ENCODE measurements around the gene RAB25. TPM values are rescaled to one million over a fixed set of nuclear protein-coding genes. Genes with fewer than 3 reads are reported as not detected.

The RAB25 gene
- total and polyA plus RNA-seq, 2 of the 13 experiments (the other 11 are each of a cell fraction or from before 2014, with no cell fraction given), result 0.20 to 0.22 TPM

DNA sequence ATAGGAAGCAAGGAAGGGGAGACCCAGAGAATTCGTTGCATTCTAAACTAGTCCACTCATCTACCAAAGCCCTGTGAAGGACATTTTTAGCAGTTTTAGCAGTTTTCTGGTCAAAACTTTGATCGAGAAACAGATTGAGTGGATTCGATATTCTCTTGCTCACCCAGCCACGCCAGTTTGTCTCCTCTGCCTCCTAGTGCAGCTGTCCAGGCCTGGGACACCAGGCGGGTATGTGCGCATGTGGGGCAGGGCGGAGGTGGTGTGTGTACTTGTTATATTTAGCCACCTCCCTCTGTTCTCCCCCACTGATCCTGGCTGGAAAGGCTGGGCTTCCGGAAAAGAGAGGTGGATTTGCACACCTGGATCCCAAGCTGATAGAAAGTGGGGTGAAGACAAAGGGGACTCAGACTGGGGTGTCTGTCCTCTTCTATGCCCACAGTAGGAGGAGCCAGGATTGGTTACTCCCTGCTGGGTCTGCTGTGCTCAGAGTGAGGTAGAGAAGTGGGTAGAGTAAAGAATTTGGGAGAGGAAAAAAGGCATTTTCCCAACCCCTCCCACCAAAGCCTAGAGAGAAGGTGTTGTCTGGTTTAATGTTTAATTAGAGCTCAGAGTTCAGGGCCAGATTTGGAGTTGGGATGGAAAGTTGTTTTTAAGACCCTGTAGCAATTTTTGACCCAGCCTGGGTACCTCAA, 57.4 kb downstream of the RAB25 start (continued):
- TF ChIP-seq, protein P1, sequence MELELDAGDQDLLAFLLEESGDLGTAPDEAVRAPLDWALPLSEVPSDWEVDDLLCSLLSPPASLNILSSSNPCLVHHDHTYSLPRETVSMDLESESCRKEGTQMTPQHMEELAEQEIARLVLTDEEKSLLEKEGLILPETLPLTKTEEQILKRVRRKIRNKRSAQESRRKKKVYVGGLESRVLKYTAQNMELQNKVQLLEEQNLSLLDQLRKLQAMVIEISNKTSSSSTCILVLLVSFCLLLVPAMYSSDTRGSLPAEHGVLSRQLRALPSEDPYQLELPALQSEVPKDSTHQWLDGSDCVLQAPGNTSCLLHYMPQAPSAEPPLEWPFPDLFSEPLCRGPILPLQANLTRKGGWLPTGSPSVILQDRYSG (CRISPR knock-in tag; IDR thresholded peaks at IDR 0.05), result no peak
- TF ChIP-seq ZNF501 (CRISPR knock-in tag; IDR thresholded peaks at IDR 0.05), result 0 out of 2 replicates have a peak, but pooled peaks have one; percentile 25
- no peak for TF ChIP-seq IRF2 (CRISPR knock-in tag; IDR thresholded peaks at IDR 0.05)
- TF ChIP-seq WIZ (CRISPR knock-in tag; IDR thresholded peaks at IDR 0.05), result no peak
- no peak for TF ChIP-seq RAD51 (IDR thresholded peaks at IDR 0.05; ENCODE audit: borderline replicate concordance)
- TF ChIP-seq TMF1 (CRISPR knock-in tag; IDR thresholded peaks at IDR 0.05; ENCODE audit: low read depth), result no peak
- no peak for TF ChIP-seq PHF20 (CRISPR knock-in tag; IDR thresholded peaks at IDR 0.05)
- no peak for TF ChIP-seq SALL2 (CRISPR knock-in tag; IDR thresholded peaks at IDR 0.05)
- TF ChIP-seq IKZF1 (IDR thresholded peaks at IDR 0.05), result no peak
- TF ChIP-seq MTF2 (CRISPR knock-in tag; IDR thresholded peaks at IDR 0.05; ENCODE audit: borderline replicate concordance), result no peak
- no peak for TF ChIP-seq CEBPB (IDR thresholded peaks at IDR 0.05; ENCODE audit: borderline replicate concordance, low read depth, low read length)
- no peak for TF ChIP-seq KDM3A (CRISPR knock-in tag; IDR thresholded peaks at IDR 0.05; ENCODE audit: low read depth)
- no peak for TF ChIP-seq KLF13 (CRISPR knock-in tag; IDR thresholded peaks at IDR 0.05)
- peak; percentile 61 for TF ChIP-seq MED1 (CRISPR knock-in tag; IDR thresholded peaks at IDR 0.05)
- TF ChIP-seq, protein P2, sequence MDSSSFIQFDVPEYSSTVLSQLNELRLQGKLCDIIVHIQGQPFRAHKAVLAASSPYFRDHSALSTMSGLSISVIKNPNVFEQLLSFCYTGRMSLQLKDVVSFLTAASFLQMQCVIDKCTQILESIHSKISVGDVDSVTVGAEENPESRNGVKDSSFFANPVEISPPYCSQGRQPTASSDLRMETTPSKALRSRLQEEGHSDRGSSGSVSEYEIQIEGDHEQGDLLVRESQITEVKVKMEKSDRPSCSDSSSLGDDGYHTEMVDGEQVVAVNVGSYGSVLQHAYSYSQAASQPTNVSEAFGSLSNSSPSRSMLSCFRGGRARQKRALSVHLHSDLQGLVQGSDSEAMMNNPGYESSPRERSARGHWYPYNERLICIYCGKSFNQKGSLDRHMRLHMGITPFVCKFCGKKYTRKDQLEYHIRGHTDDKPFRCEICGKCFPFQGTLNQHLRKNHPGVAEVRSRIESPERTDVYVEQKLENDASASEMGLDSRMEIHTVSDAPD (CRISPR knock-in tag; IDR thresholded peaks at IDR 0.05), result no peak; the same call in 1 of the 2 replicates
- TF ChIP-seq HNRNPLL (IDR thresholded peaks at IDR 0.05; ENCODE audit: low read depth, low read length, poor library complexity, severe bottlenecking), result no peak
- peak; percentile 57 for TF ChIP-seq MXD4 (CRISPR knock-in tag; IDR thresholded peaks at IDR 0.05)
- TF ChIP-seq ZNF746 (CRISPR knock-in tag; IDR thresholded peaks at IDR 0.05), result 0 out of 2 replicates have a peak, but pooled peaks have one; percentile 42
- TF ChIP-seq, protein P3, sequence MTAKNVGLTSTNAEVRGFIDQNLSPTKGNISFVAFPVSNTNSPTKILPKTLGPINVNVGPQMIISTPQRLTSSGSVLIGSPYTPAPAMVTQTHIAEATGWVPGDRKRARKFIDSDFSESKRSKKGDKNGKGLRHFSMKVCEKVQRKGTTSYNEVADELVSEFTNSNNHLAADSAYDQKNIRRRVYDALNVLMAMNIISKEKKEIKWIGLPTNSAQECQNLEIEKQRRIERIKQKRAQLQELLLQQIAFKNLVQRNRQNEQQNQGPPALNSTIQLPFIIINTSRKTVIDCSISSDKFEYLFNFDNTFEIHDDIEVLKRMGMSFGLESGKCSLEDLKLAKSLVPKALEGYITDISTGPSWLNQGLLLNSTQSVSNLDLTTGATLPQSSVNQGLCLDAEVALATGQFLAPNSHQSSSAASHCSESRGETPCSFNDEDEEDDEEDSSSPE (CRISPR knock-in tag; IDR thresholded peaks at IDR 0.05), result no peak
- peak; percentile 68 for TF ChIP-seq POLR2G (IDR thresholded peaks at IDR 0.05; ENCODE audit: low read depth, low read length)
- TF ChIP-seq NCOA2 (CRISPR knock-in tag; IDR thresholded peaks at IDR 0.05), result 0 out of 2 replicates have a peak, but pooled peaks have one; percentile 39
- peak; percentile 28; the same call in 1 of the 2 replicates for TF ChIP-seq ZNF768 (CRISPR knock-in tag; IDR thresholded peaks at IDR 0.05)
- TF ChIP-seq, protein P4, sequence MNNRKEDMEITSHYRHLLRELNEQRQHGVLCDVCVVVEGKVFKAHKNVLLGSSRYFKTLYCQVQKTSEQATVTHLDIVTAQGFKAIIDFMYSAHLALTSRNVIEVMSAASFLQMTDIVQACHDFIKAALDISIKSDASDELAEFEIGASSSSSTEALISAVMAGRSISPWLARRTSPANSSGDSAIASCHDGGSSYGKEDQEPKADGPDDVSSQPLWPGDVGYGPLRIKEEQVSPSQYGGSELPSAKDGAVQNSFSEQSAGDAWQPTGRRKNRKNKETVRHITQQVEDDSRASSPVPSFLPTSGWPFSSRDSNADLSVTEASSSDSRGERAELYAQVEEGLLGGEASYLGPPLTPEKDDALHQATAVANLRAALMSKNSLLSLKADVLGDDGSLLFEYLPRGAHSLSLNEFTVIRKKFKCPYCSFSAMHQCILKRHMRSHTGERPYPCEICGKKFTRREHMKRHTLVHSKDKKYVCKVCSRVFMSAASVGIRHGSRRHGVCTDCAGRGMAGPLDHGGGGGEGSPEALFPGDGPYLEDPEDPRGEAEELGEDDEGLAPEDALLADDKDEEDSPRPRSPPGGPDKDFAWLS (CRISPR knock-in tag; IDR thresholded peaks at IDR 0.05; ENCODE audit: borderline replicate concordance), result no peak
- TF ChIP-seq SRSF9 (IDR thresholded peaks at IDR 0.05; ENCODE audit: borderline replicate concordance, insufficient read depth, low read depth, low read length, poor library complexity, severe bottlenecking), result no peak
- TF ChIP-seq GFI1 (CRISPR knock-in tag; IDR thresholded peaks at IDR 0.05; ENCODE audit: borderline replicate concordance), result peak; percentile 65; the same call in 1 of the 2 replicates
- no peak for TF ChIP-seq ZNF556 (CRISPR knock-in tag; IDR thresholded peaks at IDR 0.05; ENCODE audit: borderline replicate concordance)
- peak; percentile 60 for TF ChIP-seq HOXA3 (CRISPR knock-in tag; IDR thresholded peaks at IDR 0.05)
